ENCODE measurements around the gene EBF3. TPM values are rescaled to one million over a fixed set of nuclear protein-coding genes. Genes with fewer than 3 reads are reported as not detected.
A peak's percentile ranks its signal among the peaks of the same experiment; 100 is the strongest.

The EBF3 gene
- polyA plus RNA-seq, 4 donors = 1.4 to 1.9 TPM; not detected in 2

DNA sequence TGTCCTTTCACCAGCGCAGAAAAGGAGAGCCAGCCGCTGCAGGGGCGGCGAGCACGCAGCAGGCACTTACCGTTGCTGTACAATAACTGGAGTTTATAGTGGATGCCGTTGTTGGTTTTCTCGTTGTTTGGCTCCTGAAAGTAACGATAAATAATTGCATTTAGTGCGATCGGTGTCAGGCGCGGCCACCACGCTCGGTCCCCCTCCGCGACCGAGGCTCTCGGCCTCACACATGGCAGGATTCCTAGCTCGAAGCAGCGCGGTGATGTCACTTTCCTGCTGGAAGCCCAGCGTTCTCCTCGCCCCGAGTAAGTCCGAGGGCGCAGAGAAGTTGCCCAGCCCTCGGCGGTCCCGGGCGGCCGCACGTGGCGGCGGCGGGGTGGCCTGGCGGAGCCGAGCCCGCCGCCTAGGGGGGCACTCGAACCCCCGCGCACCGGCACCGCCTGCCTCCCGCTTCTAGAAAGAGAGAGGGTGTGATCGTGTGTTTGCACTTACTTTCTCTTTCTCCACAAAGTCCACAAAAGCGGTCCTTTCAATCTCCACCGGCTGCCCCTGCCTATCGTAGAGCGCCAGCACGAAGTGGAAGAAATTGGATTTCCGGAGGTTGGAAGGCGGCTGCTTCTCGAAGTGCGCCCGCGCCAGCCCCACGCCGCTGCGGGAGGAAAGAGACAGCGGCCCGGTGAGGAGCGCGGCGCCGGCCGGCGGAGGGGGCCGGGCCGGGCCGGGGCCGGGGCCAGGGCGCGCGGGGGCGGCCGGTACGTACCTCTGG lies 1.0 kb downstream of the EBF3 start:
- Histone ChIP-seq H3K4me3 (ENCODE audit: low read depth in 1 of 3, low read length in 3 of 3) (peak overlapping the region; percentile 28 to 43 (median 36)), H3K27ac (ENCODE audit: low read depth in 1 of 3, low read length in 2 of 3) (no peak overlapping the region), H3K27me3 (ENCODE audit: control insufficient read depth in 3 of 3, insufficient read depth in 3 of 3, low read length in 3 of 3) (peaks cover 31 to 87% (median 68%) of the 10 kb centered on the region in 3 donors), H3K9me3 (ENCODE audit: control insufficient read depth in 2 of 2, insufficient read depth in 1 of 2, low read depth in 1 of 2, low read length in 1 of 2) (no peaks in the 10 kb centered on the region), H3K36me3 (ENCODE audit: control insufficient read depth in 3 of 3, insufficient read depth in 2 of 3, low read depth in 1 of 3, low read length in 3 of 3) (no peaks in the 10 kb centered on the region), H3K4me1 (ENCODE audit: control insufficient read depth in 3 of 3, insufficient read depth in 2 of 3, low read depth in 1 of 3, low read length in 2 of 3) (peaks cover 0 to 5% (median 0%) of the 10 kb centered on the region in 3 donors)
- FAIRE-seq (no peak), DNase-seq (peak; percentile 7 to 71)
- 3 to 4% (median 3%) methylated on average over 54 to 79 of the region's 79 CpGs for WGBS, 3 donors

DNA sequence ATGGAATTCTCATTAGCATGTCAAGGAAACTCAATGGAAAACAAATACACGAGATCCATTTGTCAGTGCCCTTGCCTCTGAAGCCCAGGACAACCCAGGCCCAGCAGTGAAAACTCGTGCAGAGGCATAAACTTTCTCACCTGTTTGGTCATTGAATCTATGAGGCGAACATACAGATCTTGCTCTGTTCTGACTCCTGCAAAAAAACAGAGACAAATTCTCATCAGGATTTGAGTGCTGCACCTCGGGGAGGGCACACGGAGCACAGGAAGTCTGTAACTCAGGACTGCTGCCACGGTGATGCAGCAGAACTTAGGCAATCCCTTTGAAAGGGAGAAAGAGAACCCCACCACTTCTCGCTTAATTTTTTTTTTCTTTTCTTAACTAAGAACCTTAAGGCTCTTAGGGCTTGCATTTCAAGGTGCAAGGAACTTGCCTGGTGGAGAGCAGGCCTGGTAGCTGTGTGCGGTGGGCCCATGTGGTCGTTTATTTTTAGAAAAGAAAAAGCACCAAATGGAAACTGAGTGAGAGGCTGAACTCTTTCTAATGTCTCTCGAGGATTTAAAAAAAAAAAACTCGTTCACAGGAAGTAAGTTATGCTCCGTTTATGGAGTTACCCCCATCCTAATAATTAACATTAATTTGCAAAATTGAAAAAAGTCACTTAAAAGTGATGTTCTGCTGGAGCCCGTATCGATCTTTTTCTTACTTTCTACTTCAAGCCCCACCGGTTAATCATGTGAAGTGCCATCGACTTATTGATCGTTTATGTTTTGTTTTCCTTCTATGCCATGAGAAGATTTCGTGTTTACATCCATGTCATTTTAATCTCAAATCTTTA lies 1.8 kb downstream of the EBF3 start:
- Histone ChIP-seq H3K27ac (ENCODE audit: low read depth in 1 of 3, low read length in 2 of 3) (no peak overlapping the region), H3K9me3 (ENCODE audit: control insufficient read depth in 2 of 2, insufficient read depth in 1 of 2, low read depth in 1 of 2, low read length in 1 of 2) (no peaks in the 10 kb centered on the region), H3K4me3 (ENCODE audit: low read depth in 1 of 3, low read length in 3 of 3) (peak overlapping the region in 1 of 3 donors; percentile 28), H3K36me3 (ENCODE audit: control insufficient read depth in 3 of 3, insufficient read depth in 2 of 3, low read depth in 1 of 3, low read length in 3 of 3) (no peaks in the 10 kb centered on the region), H3K4me1 (ENCODE audit: control insufficient read depth in 3 of 3, insufficient read depth in 2 of 3, low read depth in 1 of 3, low read length in 2 of 3) (peaks cover 0 to 5% (median 0%) of the 10 kb centered on the region in 3 donors), H3K27me3 (ENCODE audit: control insufficient read depth in 3 of 3, insufficient read depth in 3 of 3, low read length in 3 of 3) (peaks cover 25 to 84% (median 62%) of the 10 kb centered on the region in 3 donors)
- WGBS, 3 donors = 6 to 23% (median 10%) methylated on average over 18 of the region's 18 CpGs
- FAIRE-seq (no peak), DNase-seq (peak in 1 of 2 donors; percentile 32)

DNA sequence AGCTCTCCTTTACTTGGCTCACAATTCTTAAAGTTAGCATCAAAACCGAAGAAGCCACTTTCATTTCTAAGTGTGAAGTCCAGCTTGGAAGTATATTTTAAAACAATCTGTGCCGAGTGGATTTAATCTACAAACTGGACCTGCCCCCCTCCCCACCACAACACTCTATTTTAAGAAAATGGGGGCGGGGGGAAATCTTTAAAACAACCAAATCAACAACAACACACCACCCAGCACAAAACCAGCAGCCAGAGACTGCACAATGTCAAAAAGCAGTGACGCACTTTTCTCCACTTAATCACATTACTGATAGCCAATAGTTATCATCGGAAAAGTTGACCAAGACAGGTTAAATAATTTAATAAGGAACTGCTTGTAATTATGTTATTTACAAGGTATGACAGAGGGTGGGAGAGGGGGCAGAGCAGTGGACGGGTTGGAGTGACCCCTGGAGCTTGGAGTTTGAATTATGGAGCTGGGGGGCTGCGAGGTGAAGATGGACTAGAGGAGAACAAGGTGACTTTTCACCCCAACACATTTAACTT lies 2.8 kb downstream of the EBF3 start:
- 8 to 23% (median 11%) methylated on average over 7 of the region's 7 CpGs for WGBS, 3 donors
- peaks cover 17 to 82% (median 58%) of the 10 kb centered on the region in 3 donors for H3K27me3 ChIP-seq (ENCODE audit: control insufficient read depth in 3 of 3, insufficient read depth in 3 of 3, low read length in 3 of 3)
- peaks cover 0 to 5% (median 0%) of the 10 kb centered on the region in 3 donors for H3K4me1 ChIP-seq (ENCODE audit: control insufficient read depth in 3 of 3, insufficient read depth in 2 of 3, low read depth in 1 of 3, low read length in 2 of 3)
- FAIRE-seq (no peak), DNase-seq (no peak)
- no peaks in the 10 kb centered on the region for H3K36me3 ChIP-seq (ENCODE audit: control insufficient read depth in 3 of 3, insufficient read depth in 2 of 3, low read depth in 1 of 3, low read length in 3 of 3)
- H3K4me3 ChIP-seq (ENCODE audit: low read depth in 1 of 3, low read length in 3 of 3) = no peak overlapping the region
- H3K27ac ChIP-seq (ENCODE audit: low read depth in 1 of 3, low read length in 2 of 3) = no peak overlapping the region
- H3K9me3 ChIP-seq (ENCODE audit: control insufficient read depth in 2 of 2, insufficient read depth in 1 of 2, low read depth in 1 of 2, low read length in 1 of 2) = no peaks in the 10 kb centered on the region

DNA sequence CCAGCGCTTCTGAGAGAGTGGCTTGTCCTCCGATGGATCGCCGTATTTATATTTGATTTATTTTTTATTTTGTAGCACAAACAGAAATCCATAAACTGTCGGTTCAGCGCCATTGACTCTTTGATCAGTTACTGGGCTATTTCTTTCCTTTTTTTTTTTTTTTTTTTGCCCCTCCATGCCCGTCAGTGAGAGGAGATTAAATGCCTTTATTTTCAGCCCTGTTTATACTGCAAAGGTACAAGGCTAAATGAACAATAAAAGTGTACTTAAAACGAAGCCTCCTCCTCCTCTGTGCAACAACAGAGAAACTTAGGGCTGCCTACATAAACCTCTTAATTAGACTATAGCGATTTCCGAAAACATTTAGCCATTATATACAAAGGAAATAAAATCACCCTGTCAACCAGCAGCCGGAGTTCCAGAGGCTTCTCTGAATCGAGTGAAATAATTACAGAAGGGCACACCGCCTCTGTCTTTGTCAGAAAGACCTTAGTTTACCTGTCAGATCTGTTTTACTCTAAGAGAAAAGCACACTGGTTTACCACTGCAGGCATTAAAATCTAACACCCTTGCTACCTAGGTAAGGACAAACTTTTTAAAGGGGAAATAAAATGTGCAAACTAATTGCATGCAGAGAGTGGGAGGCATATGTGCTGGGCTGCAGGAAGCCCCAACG lies 3.5 kb downstream of the EBF3 start:
- Histone ChIP-seq H3K27me3 (ENCODE audit: control insufficient read depth in 3 of 3, insufficient read depth in 3 of 3, low read length in 3 of 3) (peaks cover 17 to 78% (median 54%) of the 10 kb centered on the region in 3 donors), H3K27ac (ENCODE audit: low read depth in 1 of 3, low read length in 2 of 3) (no peak overlapping the region), H3K36me3 (ENCODE audit: control insufficient read depth in 3 of 3, insufficient read depth in 2 of 3, low read depth in 1 of 3, low read length in 3 of 3) (no peaks in the 10 kb centered on the region), H3K9me3 (ENCODE audit: control insufficient read depth in 2 of 2, insufficient read depth in 1 of 2, low read depth in 1 of 2, low read length in 1 of 2) (no peaks in the 10 kb centered on the region), H3K4me3 (ENCODE audit: low read depth in 1 of 3, low read length in 3 of 3) (no peak overlapping the region), H3K4me1 (ENCODE audit: control insufficient read depth in 3 of 3, insufficient read depth in 2 of 3, low read depth in 1 of 3, low read length in 2 of 3) (peaks cover 0 to 5% (median 0%) of the 10 kb centered on the region in 3 donors)
- WGBS, 3 donors = 7 to 30% (median 14%) methylated on average over 14 of the region's 14 CpGs
- FAIRE-seq (no peak), DNase-seq (peak in 1 of 2 donors; percentile 13)

DNA sequence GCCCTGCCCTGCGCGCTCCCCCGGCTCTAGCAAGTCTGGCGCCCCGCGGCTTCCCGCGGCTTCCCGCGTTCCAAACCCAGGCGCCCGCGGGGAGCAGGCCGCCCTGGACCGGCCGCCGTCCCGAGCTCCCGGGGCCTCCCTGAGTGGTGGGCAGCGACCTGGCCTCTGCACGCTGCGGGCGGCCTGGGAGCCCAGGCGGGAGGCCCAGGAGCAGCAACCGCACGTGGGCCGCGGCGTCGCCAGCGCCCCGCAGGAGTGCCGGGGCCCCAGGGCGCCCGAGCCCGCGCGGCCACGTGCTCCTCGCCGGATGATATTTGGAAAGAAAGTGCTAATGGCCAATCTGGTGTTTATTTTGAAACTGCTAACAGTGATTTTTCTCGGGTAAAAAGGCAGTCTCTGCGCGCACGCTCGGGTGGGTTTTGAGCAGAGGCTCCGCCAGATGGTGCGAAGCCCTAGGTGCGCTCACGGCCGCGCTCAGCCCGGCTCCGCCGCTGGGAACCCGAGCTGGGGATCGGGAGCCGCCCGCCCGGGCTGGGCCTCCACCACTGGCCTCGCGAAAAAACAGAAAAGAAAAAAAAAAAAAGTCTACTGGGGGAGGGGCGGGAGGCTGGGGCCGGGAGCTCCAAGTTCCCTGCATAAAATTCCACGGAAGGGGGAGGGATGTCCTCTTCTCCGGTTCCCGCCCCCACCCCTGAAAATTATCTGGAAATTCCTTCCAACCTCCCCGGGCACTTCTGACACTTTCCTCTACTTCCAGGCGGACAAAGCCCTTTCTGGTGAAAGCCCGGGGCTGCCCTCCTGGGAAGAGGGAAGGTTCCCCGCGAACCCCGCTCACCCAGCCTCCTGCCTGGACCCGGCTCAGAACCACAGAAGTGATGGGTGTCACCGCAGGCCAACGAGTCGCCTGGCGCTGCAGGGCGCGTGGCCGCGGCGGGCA lies 4.3 kb downstream of the EBF3 start:
- Histone ChIP-seq H3K27ac (ENCODE audit: low read depth in 1 of 3, low read length in 2 of 3) (no peak overlapping the region), H3K4me1 (ENCODE audit: control insufficient read depth in 3 of 3, insufficient read depth in 2 of 3, low read depth in 1 of 3, low read length in 2 of 3) (peaks cover 0 to 5% (median 0%) of the 10 kb centered on the region in 3 donors), H3K27me3 (ENCODE audit: control insufficient read depth in 3 of 3, insufficient read depth in 3 of 3, low read length in 3 of 3) (peaks cover 17 to 73% (median 50%) of the 10 kb centered on the region in 3 donors), H3K4me3 (ENCODE audit: low read depth in 1 of 3, low read length in 3 of 3) (no peak overlapping the region), H3K9me3 (ENCODE audit: control insufficient read depth in 2 of 2, insufficient read depth in 1 of 2, low read depth in 1 of 2, low read length in 1 of 2) (no peaks in the 10 kb centered on the region), H3K36me3 (ENCODE audit: control insufficient read depth in 3 of 3, insufficient read depth in 2 of 3, low read depth in 1 of 3, low read length in 3 of 3) (no peaks in the 10 kb centered on the region)
- peak in 1 of 2 donors; percentile 11 for DNase-seq
- 9 to 13% (median 12%) methylated on average over 76 to 83 of the region's 83 CpGs for WGBS, 3 donors
- no peak for FAIRE-seq

DNA sequence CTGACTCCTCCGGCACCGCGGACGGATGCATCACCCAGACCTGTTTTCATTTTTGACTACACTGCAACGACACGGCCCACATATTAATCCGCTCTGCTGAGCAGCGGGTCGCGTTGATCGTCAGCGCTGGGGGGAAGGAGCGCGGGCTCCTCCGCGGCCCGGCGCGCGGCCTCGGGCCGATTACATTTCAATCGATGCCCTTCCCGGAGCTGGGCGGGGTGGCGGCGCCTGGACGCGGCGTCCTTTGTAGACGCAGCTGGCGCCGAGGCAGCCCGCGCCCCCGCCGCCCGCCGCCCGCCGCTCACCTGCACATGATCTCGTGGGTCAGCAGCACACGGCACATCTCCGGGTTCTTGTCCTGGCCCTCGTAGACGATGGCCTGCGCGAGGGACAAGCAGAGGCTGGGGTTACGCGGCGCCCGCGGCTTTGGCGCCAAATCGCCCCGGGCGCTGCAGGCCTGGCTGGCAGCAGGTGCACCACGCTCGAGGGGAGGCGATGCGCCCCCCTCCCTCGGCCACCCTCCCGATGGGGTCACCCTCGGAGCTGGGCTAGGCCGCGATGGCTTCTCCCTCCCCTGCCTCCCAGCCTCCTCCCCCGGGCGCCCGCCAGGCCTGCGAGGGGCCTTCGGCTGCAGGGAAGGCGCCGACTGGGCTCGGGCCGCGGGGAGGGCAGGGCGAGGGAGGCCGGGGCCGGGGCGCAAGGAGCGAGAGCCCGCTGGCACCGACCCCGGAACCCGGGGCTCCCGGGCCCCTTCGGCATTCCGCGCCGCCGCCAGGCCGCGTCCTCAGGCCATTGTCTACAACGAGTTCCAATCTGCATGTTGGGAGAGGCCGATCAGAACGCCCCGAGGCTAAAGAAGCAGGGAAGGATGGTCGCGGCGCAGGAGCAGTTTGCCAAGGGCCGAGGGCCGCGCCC lies 5.2 kb downstream of the EBF3 start:
- WGBS, 3 donors = 1 to 12% (median 5%) methylated on average over 62 to 103 of the region's 103 CpGs
- H3K4me3 ChIP-seq (ENCODE audit: low read depth in 1 of 3, low read length in 3 of 3) = no peak overlapping the region
- peak in 1 of 2 donors; percentile 35 for DNase-seq

More for the DNA sequence above, 5.2 kb downstream of the EBF3 start:
- Histone ChIP-seq H3K9me3 (ENCODE audit: control insufficient read depth in 2 of 2, insufficient read depth in 1 of 2, low read depth in 1 of 2, low read length in 1 of 2) (no peaks in the 10 kb centered on the region), H3K4me1 (ENCODE audit: control insufficient read depth in 3 of 3, insufficient read depth in 2 of 3, low read depth in 1 of 3, low read length in 2 of 3) (peaks cover 0 to 5% (median 0%) of the 10 kb centered on the region in 3 donors), H3K27ac (ENCODE audit: low read depth in 1 of 3, low read length in 2 of 3) (no peak overlapping the region), H3K27me3 (ENCODE audit: control insufficient read depth in 3 of 3, insufficient read depth in 3 of 3, low read length in 3 of 3) (peaks cover 16 to 69% (median 44%) of the 10 kb centered on the region in 3 donors), H3K36me3 (ENCODE audit: control insufficient read depth in 3 of 3, insufficient read depth in 2 of 3, low read depth in 1 of 3, low read length in 3 of 3) (no peaks in the 10 kb centered on the region)
- FAIRE-seq = no peak
